K562 treated with DMSO at 1 percent for 12 hours (cell line): Measurements from ENCODE around the gene GNPDA2. TPM values are rescaled to one million over a fixed set of nuclear protein-coding genes. Genes with fewer than 3 reads are reported as not detected.

ENCODE experiments used
- total RNA-seq: library from RNA; unstranded; fragments of 300-600 nt; gene quantifications from 2 replicates; pipeline ENCODE4 v1.2.3, GENCODE V29; 2022; ENCODE audit not compliant: insufficient read depth

The GNPDA2 gene
- total RNA-seq = 4.8 and 12.1 TPM in 2 replicates

DNA sequence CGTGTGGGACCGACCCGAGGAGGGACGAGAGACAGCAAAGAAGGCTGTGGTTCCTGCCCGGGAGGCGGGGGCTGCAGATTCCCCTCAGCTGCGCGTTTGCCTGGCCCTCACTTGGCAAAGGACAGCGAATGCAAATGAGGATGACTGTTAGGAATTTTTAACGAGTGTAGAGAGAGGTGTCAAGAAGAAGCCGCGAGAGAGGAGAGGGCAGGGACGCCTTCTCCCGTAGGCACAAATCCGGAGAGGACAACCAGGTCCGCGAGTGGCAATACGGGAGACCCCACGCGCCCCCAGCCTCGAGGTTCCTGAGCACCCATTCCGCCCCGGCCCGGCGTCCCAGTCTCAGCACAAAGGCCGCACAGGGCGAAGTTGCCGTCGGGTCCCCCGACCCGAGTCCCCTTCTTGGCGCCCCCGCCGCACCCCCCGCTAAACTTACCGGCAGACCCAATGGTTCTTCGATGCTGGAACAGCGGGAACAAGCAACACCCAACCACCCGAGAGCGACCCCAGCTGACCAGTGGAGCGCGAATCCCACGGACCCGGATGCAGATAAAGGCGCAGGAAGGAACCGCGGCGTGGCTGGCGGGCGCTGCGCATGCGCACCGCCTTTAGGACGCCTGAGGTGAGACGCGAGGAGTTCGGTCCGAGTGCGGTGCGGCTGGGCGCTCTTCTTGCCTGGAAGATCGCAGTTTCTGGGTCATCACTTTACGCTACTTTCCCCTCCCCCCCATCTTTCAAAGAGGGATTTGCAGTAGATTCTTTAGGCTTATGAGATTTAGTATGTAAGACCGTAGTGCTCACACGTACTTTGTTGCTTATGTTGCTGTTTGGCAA lies at the start of gene GNPDA2:
TSS of gene GNPDA2 (minus strand) at position 519 of the 834 bp plus-strand sequence. CDS start 4,349 bp downstream, outside the sequence.

DNA sequence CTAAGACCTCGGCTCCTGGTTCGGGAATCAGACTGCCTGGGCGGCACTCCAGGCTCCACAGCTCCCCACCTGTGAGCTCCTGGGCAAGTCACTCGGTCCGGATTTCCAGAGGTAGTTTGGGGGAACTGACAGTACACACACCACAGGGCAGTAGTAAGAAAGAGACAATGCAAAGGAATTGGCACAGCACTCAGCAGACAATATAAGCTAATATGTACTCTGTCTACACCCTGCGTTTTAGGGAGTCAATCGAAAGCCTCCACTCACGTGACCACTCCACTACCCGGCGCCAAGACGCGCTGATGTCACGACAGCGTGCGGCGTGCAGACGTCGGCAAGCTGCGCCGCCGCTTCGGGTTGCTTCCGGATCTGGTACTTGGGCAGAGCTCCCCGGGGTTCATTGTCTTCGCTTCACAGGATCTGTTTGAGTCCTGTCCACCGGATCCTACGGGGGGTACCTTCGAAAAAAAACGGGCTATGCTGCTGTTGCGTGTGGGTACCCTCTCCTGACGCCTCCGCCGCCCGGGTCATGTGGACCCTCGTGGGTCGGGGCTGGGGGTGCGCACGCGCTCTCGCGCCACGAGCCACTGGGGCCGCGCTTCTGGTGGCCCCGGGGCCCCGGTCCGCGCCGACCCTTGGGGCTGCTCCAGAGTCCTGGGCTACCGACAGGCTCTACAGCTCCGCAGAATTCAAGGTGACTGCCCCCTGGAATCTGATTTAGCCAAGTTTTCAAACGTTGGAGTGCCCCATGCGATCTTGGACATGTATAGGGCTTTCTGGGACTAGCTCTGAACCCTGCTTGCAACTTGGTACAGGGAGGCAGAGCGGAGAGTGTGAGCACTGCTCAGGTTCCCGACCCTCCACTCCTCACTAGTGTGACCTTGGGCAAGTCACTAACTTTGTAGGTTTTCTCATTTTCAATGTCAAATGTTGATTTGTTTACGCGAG lies 48.0 kb downstream of the GNPDA2 start, which contains the start of gene GUF1:
TSS of gene GUF1 (plus strand) at position 327 of the 948 bp plus-strand sequence. CDS start at position 530, 203 bp downstream.

Other genes starting within 250 kb of the GNPDA2 start
- gene YIPF7, start 74.9 kb downstream of the GNPDA2 start, total RNA-seq = not detected in 2 replicates
- 2.6 and 13.2 TPM in 2 replicates for gene GUF1, start 48.1 kb downstream of the GNPDA2 start, total RNA-seq